Keratinocyte (primary cell): ENCODE data around the gene C2orf92. TPM values are rescaled to one million over a fixed set of nuclear protein-coding genes. Genes with fewer than 3 reads are reported as not detected.

Source experiments
- DNase-seq: peaks from one replicate; pipeline ENCODE4 v3.0.0-alpha.2; 2011; ENCODE audit warnings: low read depth, missing footprints, low spot score
- FAIRE-seq: peaks from 2 replicates; lab custom pipeline; 2011; peaks lifted over from hg19 to GRCh38; lab: Jason Lieb, UNC
- H2AFZ ChIP-seq: 2 replicates; pipeline ENCODE4 v1.6.0; 2012; ENCODE audit warnings: low read length, control low read depth, inconsistent platforms; ENCODE audit not compliant: control insufficient read depth
- H3K27ac ChIP-seq: 2 replicates; pipeline ENCODE4 v1.5.1; 2011; ENCODE audit warnings: low read length; ENCODE audit not compliant: control insufficient read depth, insufficient read depth
- H3K27me3 ChIP-seq: 3 replicates; pipeline ENCODE4 v1.6.0; 2011; ENCODE audit warnings: low read length; ENCODE audit not compliant: control insufficient read depth, insufficient read depth; ENCODE audit errors: extremely low read depth
- H3K36me3 ChIP-seq, 2 experiments: 2 replicates in 1 of 2; 3 replicates in 1 of 2; pipeline ENCODE4 v1.5.1; 2011; ENCODE audit warnings: low read length in 2 of 2, mild to moderate bottlenecking in 1 of 2; ENCODE audit not compliant: control insufficient read depth in 2 of 2, insufficient read depth in 2 of 2; ENCODE audit errors: extremely low read depth in 1 of 2
- H3K4me1 ChIP-seq: 3 replicates; pipeline ENCODE4 v1.5.1; 2011; ENCODE audit warnings: low read length; ENCODE audit not compliant: control insufficient read depth, insufficient read depth; ENCODE audit errors: extremely low read depth
- H3K4me2 ChIP-seq: 3 replicates; pipeline ENCODE4 v1.6.0; 2011; ENCODE audit warnings: low read depth, low read length; ENCODE audit not compliant: control insufficient read depth, insufficient read depth; ENCODE audit errors: extremely low read depth
- H3K4me3 ChIP-seq, 3 experiments: fragments of 200-600 bp in 1 of 3; sonication (generic) in 1 of 3; 2 replicates in 2 of 3; 3 replicates in 1 of 3; pipeline ENCODE4 v1.5.1; 2011 to 2016; ENCODE audit warnings: low read length in 3 of 3, mild to moderate bottlenecking in 3 of 3, control low read depth in 2 of 3, inconsistent platforms in 1 of 3, low read depth in 1 of 3, mixed read lengths in 1 of 3, mixed run types in 1 of 3, moderate library complexity in 1 of 3; ENCODE audit not compliant: control insufficient read depth in 2 of 3, insufficient read depth in 2 of 3; ENCODE audit errors: extremely low read depth in 1 of 3
- H3K79me2 ChIP-seq: 2 replicates; pipeline ENCODE4 v1.6.0; 2012; ENCODE audit warnings: low read length; ENCODE audit not compliant: control insufficient read depth, insufficient read depth
- H3K9ac ChIP-seq: 3 replicates; pipeline ENCODE4 v1.6.0; 2011; ENCODE audit warnings: low read length; ENCODE audit not compliant: control insufficient read depth, insufficient read depth; ENCODE audit errors: extremely low read depth
- H3K9me1 ChIP-seq: 3 replicates; pipeline ENCODE4 v1.6.0; 2011; ENCODE audit warnings: low read length; ENCODE audit not compliant: control insufficient read depth, insufficient read depth; ENCODE audit errors: extremely low read depth
- H3K9me3 ChIP-seq: 2 replicates; pipeline ENCODE4 v1.5.1; 2012; ENCODE audit warnings: low read depth, low read length; ENCODE audit not compliant: control insufficient read depth
- H4K20me1 ChIP-seq: 3 replicates; pipeline ENCODE4 v1.6.0; 2011; ENCODE audit warnings: low read length; ENCODE audit not compliant: control insufficient read depth, insufficient read depth; ENCODE audit errors: extremely low read depth
- CTCF ChIP-seq, 3 experiments: IDR thresholded peaks in 1 of 3; conservative IDR thresholded peaks in 1 of 3; optimal IDR thresholded peaks in 1 of 3; 2 replicates in 2 of 3; 3 replicates in 1 of 3; pipeline versions ENCODE3 to v1.5.1; 2011; ENCODE audit warnings: low read length in 3 of 3, mild to moderate bottlenecking in 3 of 3, moderate library complexity in 2 of 3, control low read depth in 1 of 3, inconsistent platforms in 1 of 3; ENCODE audit not compliant: insufficient read depth in 2 of 3; ENCODE audit errors: extremely low read depth in 1 of 3
- EZH2 ChIP-seq: IDR thresholded peaks from one replicate; pipeline ENCODE4 v1.6.1; 2012; ENCODE audit warnings: inconsistent platforms, mild to moderate bottlenecking, low read length, moderate library complexity
- dilution Hi-C: fragments of 300-500 bp; cut with MboI; formaldehyde crosslinking; loops from one replicate; pipeline ENCODE4 v1.7.0; 2020; ENCODE audit warnings: low sequenced_read_pairs; ENCODE audit not compliant: extremely low pct_ligation_motif_present
- polyA plus RNA-seq, 5 experiments: library from polyadenylated mRNA; depleted of rRNA in 3 of 5; stranded (reverse) in 3 of 5; stranded (forward) in 1 of 5; unstranded in 1 of 5; fragments of >200 nt; gene quantifications; 1 replicate in 1 of 5; 2 replicates in 3 of 5; 3 replicates in 1 of 5; pipeline versions ENCODE4 v1.2.1 to v1.2.3, GENCODE V29; 2011 to 2012; ENCODE audit warnings: missing spikeins in 2 of 5, low read depth in 1 of 5, low replicate concordance in 1 of 5

Gene C2orf92
- polyA plus RNA-seq, 1 donor (not counting 4 experiments of a cell fraction or from before 2014, with no cell fraction given) = 1.6 TPM

GRCh38 chr2:97715951-97716694 lies 46.6 kb downstream of the C2orf92 start:
- no peaks in the 10 kb centered on the region for H3K36me3 ChIP-seq
- H3K9ac ChIP-seq = no peak overlapping the region
- H3K4me1 ChIP-seq = peaks cover 5% of the 10 kb centered on the region
- dilution Hi-C loops = no loop called here
- no peak overlapping the region for H2AFZ ChIP-seq
- no peak for FAIRE-seq
- H3K9me3 ChIP-seq = no peaks in the 10 kb centered on the region
- H3K79me2 ChIP-seq = no peaks in the 10 kb centered on the region
- TF ChIP-seq EZH2 (no peak), CTCF (optimal IDR thresholded peaks at IDR 0.05 in 1 of 3, IDR thresholded peaks at IDR 0.05 in 1 of 3, conservative IDR thresholded peaks at IDR 0.05 in 1 of 3; ENCODE audit: extremely low read depth in 1 of 3, insufficient read depth in 2 of 3, low read length in 3 of 3) (no peak)
- H4K20me1 ChIP-seq = no peaks in the 10 kb centered on the region
- peaks cover 7% of the 10 kb centered on the region for H3K27me3 ChIP-seq
- no peak overlapping the region for H3K4me2 ChIP-seq
- H3K4me3 ChIP-seq = no peak overlapping the region
- DNase-seq = no peak
- no peaks in the 10 kb centered on the region for H3K9me1 ChIP-seq
- no peak overlapping the region for H3K27ac ChIP-seq

DNA sequence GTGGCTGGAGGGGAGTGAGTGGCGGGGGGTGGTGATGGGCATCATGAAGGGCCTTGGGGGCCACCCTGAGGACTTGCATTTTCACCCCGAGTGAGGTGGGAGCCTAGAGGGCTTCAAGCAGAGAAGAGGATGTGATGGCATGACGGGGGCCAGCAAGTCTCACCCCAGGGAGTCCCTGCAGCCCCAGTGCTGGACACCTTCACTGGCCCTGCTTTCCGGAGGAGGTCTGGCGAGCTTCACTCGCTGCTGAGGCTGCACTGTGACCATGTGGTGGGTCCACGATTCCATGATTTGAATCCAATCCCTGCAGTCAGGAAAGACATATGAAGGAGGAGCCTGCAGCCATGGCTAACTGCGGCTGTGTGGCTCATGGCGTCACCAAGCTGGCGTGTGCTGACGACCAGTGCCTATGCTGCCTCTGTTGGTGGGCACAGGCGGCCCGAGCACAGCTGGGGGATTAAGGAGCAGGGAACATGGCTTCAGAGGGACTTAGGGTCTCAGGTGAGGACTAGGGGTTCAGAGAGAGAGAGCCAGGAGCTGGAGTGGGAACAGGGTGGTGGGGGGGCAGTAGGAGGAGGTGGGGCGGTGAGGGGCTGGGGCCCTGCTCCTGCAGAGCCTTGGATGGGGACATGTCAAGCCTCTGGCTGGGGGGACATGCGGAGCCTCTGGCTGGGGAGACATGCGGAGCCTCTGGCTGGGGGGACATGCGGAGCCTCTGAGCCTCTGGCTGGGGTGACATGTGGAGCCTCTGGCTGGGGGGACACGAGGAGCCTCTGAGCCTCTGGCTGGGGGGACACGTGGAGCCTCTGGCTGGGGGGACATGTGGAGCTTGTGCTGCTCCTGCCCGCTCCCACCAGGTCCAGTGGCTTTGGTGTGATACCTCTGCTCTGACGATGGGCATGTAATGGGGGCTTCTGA lies 47.4 kb downstream of the C2orf92 start:
- no peaks in the 10 kb centered on the region for H3K9me3 ChIP-seq
- no peak overlapping the region for H3K9ac ChIP-seq
- FAIRE-seq (no peak), DNase-seq (no peak)
- no peak overlapping the region for H3K4me3 ChIP-seq
- H3K4me2 ChIP-seq = no peak overlapping the region
- no peak overlapping the region for H2AFZ ChIP-seq
- H3K79me2 ChIP-seq = no peaks in the 10 kb centered on the region
- no peaks in the 10 kb centered on the region for H3K36me3 ChIP-seq
- TF ChIP-seq CTCF (optimal IDR thresholded peaks at IDR 0.05 in 1 of 3, IDR thresholded peaks at IDR 0.05 in 1 of 3, conservative IDR thresholded peaks at IDR 0.05 in 1 of 3; ENCODE audit: extremely low read depth in 1 of 3, insufficient read depth in 2 of 3, low read length in 3 of 3) (no peak), EZH2 (no peak)
- H3K27me3 ChIP-seq = peaks cover 3% of the 10 kb centered on the region
- H4K20me1 ChIP-seq = no peaks in the 10 kb centered on the region
- H3K4me1 ChIP-seq = peaks cover 5% of the 10 kb centered on the region
- dilution Hi-C loops = no loop called here
- H3K9me1 ChIP-seq = no peaks in the 10 kb centered on the region
- no peak overlapping the region for H3K27ac ChIP-seq
